Measurements from ENCODE around the gene ITGB4. TPM values are rescaled to one million over a fixed set of nuclear protein-coding genes. Genes with fewer than 3 reads are reported as not detected.

Gene ITGB4
- total and polyA plus RNA-seq, 2 experiments from 2014 or later, result 6.1 to 9.7 TPM

- TF ChIP-seq ZNF462 (CRISPR knock-in tag; IDR thresholded peaks at IDR 0.05) (no peak), EZH2phosphoT487 (IDR thresholded peaks at IDR 0.05; ENCODE audit: unreplicated experiment) (no peak), ZNF114 (CRISPR knock-in tag; IDR thresholded peaks at IDR 0.05) (no peak), POLR2AphosphoS5 (IDR thresholded peaks at IDR 0.05; ENCODE audit: low read depth) (no peak), ETS1 (IDR thresholded peaks at IDR 0.05) (no peak)
Measured at GRCh38 chr17:75689441-75689873, 31.8 kb upstream of the ITGB4 start (continued).

GRCh38 chr17:75691371-75691791, 29.9 kb upstream of the ITGB4 start:
- no peaks in the 10 kb centered on the region for H3K4me1 ChIP-seq (ENCODE audit: insufficient read depth)
- no peaks in the 10 kb centered on the region for H3K9me2 ChIP-seq (ENCODE audit: insufficient read depth)
- Mint-ChIP-seq H3K4me3 (no peak overlapping the region), H3K36me3 (ENCODE audit: low read depth) (peaks cover 16% of the 10 kb centered on the region; the same call in 2 of the 3 replicates), H3K27me3 (ENCODE audit: insufficient read depth, low read depth, poor library complexity) (peaks cover 18% of the 10 kb centered on the region), H3K4me1 (peaks cover 24% of the 10 kb centered on the region), H3K9me3 (no peaks in the 10 kb centered on the region), H3K27ac (peak overlapping the region; percentile 77; the same call in 1 of the 2 replicates)
- no peak overlapping the region for H2AFZ ChIP-seq
- H3F3A ChIP-seq (replicated peaks; ENCODE audit: low read depth), result no peaks in the 10 kb centered on the region
- H3K79me2 ChIP-seq (replicated peaks; ENCODE audit: insufficient read depth), result peaks cover 55% of the 10 kb centered on the region
- H3K27ac ChIP-seq (ENCODE audit: low read depth), result no peak overlapping the region
- no peak overlapping the region for H3K4me2 ChIP-seq
- ATAC-seq (no peak), DNase-seq (ENCODE audit: low spot score) (no peak)
- TF ChIP-seq JUNB (IDR thresholded peaks at IDR 0.05; ENCODE audit: unreplicated experiment) (no peak), POLR2AphosphoS5 (IDR thresholded peaks at IDR 0.05; ENCODE audit: low read depth) (no peak)
- no peaks in the 10 kb centered on the region for H3K27me3 ChIP-seq (ENCODE audit: insufficient read depth)
- peaks cover 11% of the 10 kb centered on the region for H4K20me1 ChIP-seq (replicated peaks; ENCODE audit: insufficient read depth)
- H3K4me3 ChIP-seq, result no peak overlapping the region
- no peaks in the 10 kb centered on the region for H3K36me3 ChIP-seq (ENCODE audit: insufficient read depth)

All from GM23338 (cell line).